RWPE1 (cell line): Measurements from ENCODE around the gene WDFY4.

Experiments
- CTCF ChIA-PET: fragments of 350-600 bp; sonication (Branson Sonifier 250); formaldehyde crosslinking; extraction: SDS; loops from one replicate; lab custom pipeline; 2021; lab: Yijun Ruan, JAX
- POLR2A ChIA-PET: fragments of 400-600 bp; formaldehyde crosslinking; extraction: SDS; loops from one replicate; lab custom pipeline; 2020; ENCODE audit warnings: antibody characterized with exemption; ENCODE audit not compliant: low non-redundant PET; lab: Yijun Ruan, JAX
- DNase-seq: peaks from one replicate; pipeline ENCODE4 v3.0.0; 2012; ENCODE audit warnings: low spot score
- H3K27ac ChIP-seq: fragments of 450-650 bp; 2 replicates; pipeline ENCODE4 v1.5.1; 2017
- CTCF ChIP-seq: fragments of 450-650 bp; conservative IDR thresholded peaks from 2 replicates; pipeline ENCODE4 v1.5.1; 2017; ENCODE audit warnings: low read depth, mild to moderate bottlenecking

The WDFY4 gene

GRCh38 chr10:48843198-48843597 is 158.5 kb downstream of the WDFY4 start:
- DNase-seq, result no peak
- no peak for TF ChIP-seq CTCF
- H3K27ac ChIP-seq, result no peak overlapping the region
- ChIA-PET POLR2A (no interaction called here), CTCF (no interaction called here)

- POLR2A ChIA-PET, result no interaction called here
- CTCF ChIA-PET, result no interaction called here
- DNase-seq, result no peak
- TF ChIP-seq CTCF, result no peak
- H3K27ac ChIP-seq, result no peak overlapping the region
These were observed 159.9 kb downstream of the WDFY4 start for GRCh38 chr10:48844616-48845015.

- no peak for TF ChIP-seq CTCF
- no peak for DNase-seq
- no peak overlapping the region for H3K27ac ChIP-seq
- POLR2A ChIA-PET, result no interaction called here
- CTCF ChIA-PET, result no interaction called here
These were observed 160.8 kb downstream of the WDFY4 start for GRCh38 chr10:48845512-48845911.

- no peak for TF ChIP-seq CTCF
- ChIA-PET CTCF (no interaction called here), POLR2A (no interaction called here)
- DNase-seq, result no peak
- no peak overlapping the region for H3K27ac ChIP-seq
These were observed 163.0 kb downstream of the WDFY4 start for GRCh38 chr10:48847691-48848090.

- ChIA-PET CTCF (no interaction called here), POLR2A (no interaction called here)
- TF ChIP-seq CTCF, result no peak
- DNase-seq, result no peak
- no peak overlapping the region for H3K27ac ChIP-seq
These were observed 172.2 kb downstream of the WDFY4 start for GRCh38 chr10:48856855-48857254.

- no peak overlapping the region for H3K27ac ChIP-seq
- CTCF ChIA-PET, result no interaction called here
- POLR2A ChIA-PET, result no interaction called here
These were observed 187.6 kb downstream of the WDFY4 start for GRCh38 chr10:48872234-48872633.

More at GRCh38 chr10:48872234-48872633, 187.6 kb downstream of the WDFY4 start:
- TF ChIP-seq CTCF, result no peak
- no peak for DNase-seq
